ENCODE results near the gene CDIP1.

DNA sequence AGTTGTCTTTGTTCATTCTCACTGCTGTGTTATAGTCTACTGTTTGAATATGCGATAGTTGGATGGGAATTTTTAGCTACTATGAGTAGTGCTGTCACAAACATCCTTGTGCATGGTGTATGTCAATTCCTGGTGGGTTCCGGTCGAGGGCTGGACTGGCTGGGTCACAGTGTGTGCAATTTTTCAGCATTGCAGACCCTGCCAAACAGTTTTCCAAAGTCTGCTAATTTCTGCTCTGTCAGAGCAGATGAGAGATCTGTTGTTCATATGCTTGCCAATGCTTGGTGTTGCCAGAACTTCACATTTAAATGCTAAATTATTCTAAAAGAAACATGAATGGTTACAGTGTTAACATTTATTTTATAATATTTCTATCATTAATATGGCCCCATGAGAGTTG is 14.0 kb upstream of the CDIP1 start:
- TF ChIP-seq, protein P1, sequence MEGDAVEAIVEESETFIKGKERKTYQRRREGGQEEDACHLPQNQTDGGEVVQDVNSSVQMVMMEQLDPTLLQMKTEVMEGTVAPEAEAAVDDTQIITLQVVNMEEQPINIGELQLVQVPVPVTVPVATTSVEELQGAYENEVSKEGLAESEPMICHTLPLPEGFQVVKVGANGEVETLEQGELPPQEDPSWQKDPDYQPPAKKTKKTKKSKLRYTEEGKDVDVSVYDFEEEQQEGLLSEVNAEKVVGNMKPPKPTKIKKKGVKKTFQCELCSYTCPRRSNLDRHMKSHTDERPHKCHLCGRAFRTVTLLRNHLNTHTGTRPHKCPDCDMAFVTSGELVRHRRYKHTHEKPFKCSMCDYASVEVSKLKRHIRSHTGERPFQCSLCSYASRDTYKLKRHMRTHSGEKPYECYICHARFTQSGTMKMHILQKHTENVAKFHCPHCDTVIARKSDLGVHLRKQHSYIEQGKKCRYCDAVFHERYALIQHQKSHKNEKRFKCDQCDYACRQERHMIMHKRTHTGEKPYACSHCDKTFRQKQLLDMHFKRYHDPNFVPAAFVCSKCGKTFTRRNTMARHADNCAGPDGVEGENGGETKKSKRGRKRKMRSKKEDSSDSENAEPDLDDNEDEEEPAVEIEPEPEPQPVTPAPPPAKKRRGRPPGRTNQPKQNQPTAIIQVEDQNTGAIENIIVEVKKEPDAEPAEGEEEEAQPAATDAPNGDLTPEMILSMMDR (IDR thresholded peaks at IDR 0.05) = no peak
- TF ChIP-seq POLR2AphosphoS5 (IDR thresholded peaks at IDR 0.05) (no peak), POLR2A (IDR thresholded peaks at IDR 0.05) (no peak)

All from breast epithelium (tissue), 3 donors.